CD4-positive, CD25-positive, alpha-beta regulatory T cell (primary cell): ENCODE results near the gene DNAL1. TPM values are rescaled to one million over a fixed set of nuclear protein-coding genes. Genes with fewer than 3 reads are reported as not detected.

Experiments
- ATAC-seq, 2 donors: fragments of 150-1000 bp; cut with Tn5 transposase; one replicate each; pipeline ENCODE4 v1.10.0; 2021; ENCODE audit warnings: low read depth in 2 of 2, moderate number of reproducible peaks in 2 of 2, moderate library complexity in 1 of 2
- DNase-seq, 3 donors: peaks; one replicate each; pipeline versions ENCODE4 v3.0.0 to v3.0.0-alpha.2; 2012 to 2022; ENCODE audit warnings: mixed read lengths in 1 of 3
- H3K27ac ChIP-seq: one replicate; pipeline ENCODE4 v1.7.0; 2013; ENCODE audit warnings: mild to moderate bottlenecking, low read length; ENCODE audit not compliant: insufficient read depth, poor library complexity, severe bottlenecking
- H3K27me3 ChIP-seq: one replicate; pipeline ENCODE4 v1.7.0; 2013; ENCODE audit warnings: low read length; ENCODE audit not compliant: control insufficient read depth, insufficient read depth
- H3K36me3 ChIP-seq: one replicate; pipeline ENCODE4 v1.7.0; 2013; ENCODE audit warnings: mild to moderate bottlenecking, low read length, moderate library complexity; ENCODE audit not compliant: control insufficient read depth, insufficient read depth
- H3K4me1 ChIP-seq: 2 replicates; pipeline ENCODE4 v1.7.0; 2013; ENCODE audit warnings: mild to moderate bottlenecking, low read length; ENCODE audit not compliant: insufficient read depth, control insufficient read depth, poor library complexity, severe bottlenecking
- H3K4me3 ChIP-seq: one replicate; pipeline ENCODE4 v1.7.0; 2013; ENCODE audit warnings: low read depth, mild to moderate bottlenecking, low read length, moderate library complexity
- H3K9me3 ChIP-seq, 2 experiments: 1 replicate in 1 of 2; 2 replicates in 1 of 2; pipeline ENCODE4 v1.7.0; 2013; ENCODE audit warnings: low read length in 2 of 2, mild to moderate bottlenecking in 1 of 2, moderate library complexity in 1 of 2; ENCODE audit not compliant: control insufficient read depth in 2 of 2
- H3K27ac Mint-ChIP-seq, 3 donors: one replicate each; pipeline ENCODE4 v1.8.0; 2020 to 2022; ENCODE audit warnings: mild to moderate bottlenecking in 3 of 3, mixed read lengths in 3 of 3, moderate library complexity in 2 of 3
- H3K27me3 Mint-ChIP-seq: one replicate; pipeline ENCODE4 v1.8.0; 2022; ENCODE audit warnings: mild to moderate bottlenecking, mixed read lengths
- H3K36me3 Mint-ChIP-seq: one replicate; pipeline ENCODE4 v1.8.0; 2020; ENCODE audit warnings: mixed read lengths
- H3K4me1 Mint-ChIP-seq, 4 donors: one replicate each; pipeline ENCODE4 v1.8.0; 2020 to 2022; ENCODE audit warnings: mixed read lengths in 4 of 4, mild to moderate bottlenecking in 1 of 4
- H3K4me3 Mint-ChIP-seq, 4 donors: one replicate each; pipeline ENCODE4 v1.8.0; 2020 to 2022; ENCODE audit warnings: mild to moderate bottlenecking in 4 of 4, mixed read lengths in 4 of 4, moderate library complexity in 3 of 4
- H3K9me3 Mint-ChIP-seq, 7 donors: one replicate each; pipeline ENCODE4 v1.8.0; 2020 to 2022; ENCODE audit warnings: mixed read lengths in 7 of 7, mild to moderate bottlenecking in 3 of 7, moderate library complexity in 2 of 7
- polyA plus RNA-seq, 4 donors: library from polyadenylated mRNA; unstranded; fragments of 300-500 nt; fragmentation: Illumina TruSeq; gene quantifications; one replicate each; pipeline ENCODE4 v1.2.3, GENCODE V29; 2021
- total RNA-seq: library from RNA; stranded (reverse); gene quantifications from one replicate; pipeline ENCODE4 v1.2.3, GENCODE V29; 2022

DNAL1 gene
- total and polyA plus RNA-seq, 5 donors from 2014 or later, result 3.4 to 5.0 (median 3.8) TPM

DNA sequence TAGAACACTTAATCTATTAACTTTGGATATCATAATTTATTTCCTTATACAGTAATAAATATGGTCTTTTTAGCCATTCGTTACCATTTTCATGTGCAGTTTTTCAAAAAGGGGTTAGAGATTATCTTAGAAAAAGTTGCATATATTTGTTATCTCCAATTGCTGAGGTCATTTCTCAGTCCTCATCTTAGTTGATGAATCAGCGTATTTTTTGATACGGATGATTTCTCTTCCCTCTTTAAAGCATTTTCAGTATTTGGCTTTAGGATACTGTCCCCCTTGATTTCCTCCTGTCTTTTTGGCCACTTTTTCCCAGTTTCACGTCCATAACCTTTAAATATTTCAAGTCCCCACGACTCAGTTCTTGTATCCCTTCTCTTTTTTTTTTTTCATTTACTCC lies 21.8 kb downstream of the DNAL1 start:
- ATAC-seq, result no peak
- Mint-ChIP-seq H3K27ac (no peak overlapping the region), H3K4me1 (peaks cover 0 to 2% (median 0%) of the 10 kb centered on the region in 4 donors), H3K27me3 (no peaks in the 10 kb centered on the region), H3K4me3 (no peak overlapping the region), H3K36me3 (peaks cover 19% of the 10 kb centered on the region), H3K9me3 (no peaks in the 10 kb centered on the region)
- no peak overlapping the region for H3K27ac ChIP-seq
- DNase-seq, result no peak
- H3K4me1 ChIP-seq, result no peaks in the 10 kb centered on the region
- no peaks in the 10 kb centered on the region for H3K36me3 ChIP-seq
- H3K4me3 ChIP-seq, result no peak overlapping the region
- no peaks in the 10 kb centered on the region for H3K9me3 ChIP-seq
- no peaks in the 10 kb centered on the region for H3K27me3 ChIP-seq

DNA sequence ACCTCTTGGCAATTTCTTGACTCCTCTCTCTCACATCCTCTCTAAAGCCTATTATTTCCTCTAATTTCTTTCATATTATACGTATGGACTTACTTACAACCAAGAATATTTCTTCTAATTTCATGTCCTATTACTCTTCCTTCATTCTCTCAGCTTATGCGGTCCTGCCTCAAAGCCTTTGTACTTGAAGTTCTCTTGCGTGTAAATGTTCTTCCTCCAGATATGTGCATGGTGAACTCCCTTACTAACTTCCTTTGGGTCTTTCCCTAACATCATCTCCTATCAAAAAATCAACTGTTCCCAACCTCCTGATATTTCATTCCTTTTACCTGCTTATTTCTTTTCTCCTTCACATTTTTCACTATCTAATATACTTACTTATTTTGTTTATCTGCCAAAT lies 23.1 kb downstream of the DNAL1 start:
- ATAC-seq (no peak), DNase-seq (no peak)
- Histone ChIP-seq H3K4me1 (no peaks in the 10 kb centered on the region), H3K27ac (no peak overlapping the region), H3K36me3 (no peaks in the 10 kb centered on the region), H3K27me3 (no peaks in the 10 kb centered on the region), H3K4me3 (no peak overlapping the region), H3K9me3 (no peaks in the 10 kb centered on the region)
- H3K36me3 Mint-ChIP-seq, result peaks cover 13% of the 10 kb centered on the region
- H3K27me3 Mint-ChIP-seq, result no peaks in the 10 kb centered on the region
- no peak overlapping the region for H3K27ac Mint-ChIP-seq
- no peak overlapping the region for H3K4me3 Mint-ChIP-seq
- H3K4me1 Mint-ChIP-seq, result peaks cover 0 to 2% (median 0%) of the 10 kb centered on the region in 4 donors
- H3K9me3 Mint-ChIP-seq, result no peaks in the 10 kb centered on the region

GRCh38 chr14:73674986-73675385 lies 30.2 kb downstream of the DNAL1 start:
- no peaks in the 10 kb centered on the region for H3K36me3 ChIP-seq
- H3K4me3 ChIP-seq, result no peak overlapping the region
- H3K4me1 ChIP-seq, result no peaks in the 10 kb centered on the region
- Mint-ChIP-seq H3K4me3 (no peak overlapping the region), H3K4me1 (no peaks in the 10 kb centered on the region), H3K27me3 (no peaks in the 10 kb centered on the region), H3K36me3 (peaks cover 14% of the 10 kb centered on the region), H3K27ac (no peak overlapping the region), H3K9me3 (no peaks in the 10 kb centered on the region)
- ATAC-seq (no peak), DNase-seq (no peak)
- H3K9me3 ChIP-seq, result no peaks in the 10 kb centered on the region
- H3K27me3 ChIP-seq, result no peaks in the 10 kb centered on the region
- H3K27ac ChIP-seq, result no peak overlapping the region

DNA sequence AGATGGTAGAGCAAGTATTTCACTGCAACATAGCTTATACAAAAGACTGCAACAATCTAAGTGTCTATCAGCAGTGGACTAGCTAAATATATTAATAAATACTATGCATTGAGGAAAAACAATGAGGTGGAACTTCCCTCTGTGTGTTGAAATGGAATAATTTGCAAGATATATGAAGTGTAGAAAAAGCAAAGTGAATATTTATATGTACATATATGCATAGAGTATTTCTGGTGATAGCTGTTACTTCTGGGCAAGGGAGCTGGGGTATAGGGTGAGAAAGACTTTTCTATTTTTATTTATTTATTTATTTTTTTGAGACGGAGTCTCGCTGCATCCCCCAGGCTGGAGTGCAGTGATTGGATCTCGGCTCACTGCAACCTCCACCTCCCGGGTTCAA lies 33.9 kb downstream of the DNAL1 start:
- Mint-ChIP-seq H3K9me3 (no peaks in the 10 kb centered on the region), H3K36me3 (peaks cover 10% of the 10 kb centered on the region), H3K4me3 (no peak overlapping the region), H3K27me3 (no peaks in the 10 kb centered on the region), H3K27ac (no peak overlapping the region), H3K4me1 (no peaks in the 10 kb centered on the region)
- DNase-seq, result no peak
- H3K27me3 ChIP-seq, result no peaks in the 10 kb centered on the region
- H3K4me3 ChIP-seq, result no peak overlapping the region
- no peaks in the 10 kb centered on the region for H3K36me3 ChIP-seq
- ATAC-seq, result no peak
- H3K4me1 ChIP-seq, result no peaks in the 10 kb centered on the region
- no peaks in the 10 kb centered on the region for H3K9me3 ChIP-seq
- H3K27ac ChIP-seq, result no peak overlapping the region

GRCh38 chr14:73680821-73681220 lies 36.0 kb downstream of the DNAL1 start:
- ATAC-seq, result no peak
- Histone ChIP-seq H3K4me1 (no peaks in the 10 kb centered on the region), H3K4me3 (no peak overlapping the region), H3K27me3 (no peaks in the 10 kb centered on the region), H3K36me3 (no peaks in the 10 kb centered on the region), H3K9me3 (no peaks in the 10 kb centered on the region), H3K27ac (no peak overlapping the region)
- Mint-ChIP-seq H3K27ac (no peak overlapping the region), H3K9me3 (no peaks in the 10 kb centered on the region), H3K36me3 (peaks cover 4% of the 10 kb centered on the region), H3K27me3 (no peaks in the 10 kb centered on the region), H3K4me3 (no peak overlapping the region), H3K4me1 (no peaks in the 10 kb centered on the region)
- no peak for DNase-seq

GRCh38 chr14:73684627-73685026 lies 39.8 kb downstream of the DNAL1 start:
- Histone ChIP-seq H3K36me3 (no peaks in the 10 kb centered on the region), H3K4me3 (no peak overlapping the region), H3K9me3 (no peaks in the 10 kb centered on the region), H3K27ac (no peak overlapping the region), H3K4me1 (no peaks in the 10 kb centered on the region), H3K27me3 (no peaks in the 10 kb centered on the region)
- no peak overlapping the region for H3K4me3 Mint-ChIP-seq
- ATAC-seq (no peak), DNase-seq (no peak)
- H3K27ac Mint-ChIP-seq, result peak overlapping the region in 1 of 3 donors; percentile 18
- H3K36me3 Mint-ChIP-seq, result peaks cover 9% of the 10 kb centered on the region
- H3K27me3 Mint-ChIP-seq, result no peaks in the 10 kb centered on the region
- no peaks in the 10 kb centered on the region for H3K4me1 Mint-ChIP-seq
- no peaks in the 10 kb centered on the region for H3K9me3 Mint-ChIP-seq

GRCh38 chr14:73685328-73685727 lies 40.5 kb downstream of the DNAL1 start:
- Histone ChIP-seq H3K4me3 (no peak overlapping the region), H3K9me3 (no peaks in the 10 kb centered on the region), H3K27ac (no peak overlapping the region), H3K27me3 (no peaks in the 10 kb centered on the region), H3K4me1 (no peaks in the 10 kb centered on the region), H3K36me3 (no peaks in the 10 kb centered on the region)
- Mint-ChIP-seq H3K27me3 (no peaks in the 10 kb centered on the region), H3K4me3 (no peak overlapping the region), H3K9me3 (no peaks in the 10 kb centered on the region), H3K4me1 (no peaks in the 10 kb centered on the region), H3K36me3 (peaks cover 9% of the 10 kb centered on the region), H3K27ac (no peak overlapping the region)
- ATAC-seq (no peak), DNase-seq (no peak)

DNA sequence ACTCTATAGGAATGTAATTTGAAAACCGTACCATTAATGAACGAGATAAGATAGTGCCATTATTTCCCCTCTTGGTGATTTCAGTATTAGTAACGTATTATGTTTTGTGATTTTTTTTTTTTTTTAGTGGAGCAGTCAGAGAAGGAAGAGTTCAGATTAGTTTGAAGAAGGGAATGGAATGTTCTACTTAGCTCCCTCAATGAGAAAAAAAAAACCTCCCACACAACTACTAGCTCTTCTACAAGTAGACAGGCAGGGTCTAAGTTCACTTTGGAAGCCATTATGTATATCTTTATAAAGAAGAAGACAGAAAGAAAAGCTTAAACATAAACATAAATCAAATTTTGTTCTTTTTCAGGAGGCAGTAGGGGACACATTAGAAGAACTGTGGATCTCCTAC lies 42.1 kb downstream of the DNAL1 start:
- H3K36me3 Mint-ChIP-seq, result peaks cover 9% of the 10 kb centered on the region
- no peaks in the 10 kb centered on the region for H3K9me3 Mint-ChIP-seq
- no peak overlapping the region for H3K27ac Mint-ChIP-seq
- no peaks in the 10 kb centered on the region for H3K9me3 ChIP-seq
- H3K4me3 ChIP-seq, result no peak overlapping the region
- no peaks in the 10 kb centered on the region for H3K27me3 Mint-ChIP-seq
- H3K4me3 Mint-ChIP-seq, result no peak overlapping the region
- H3K36me3 ChIP-seq, result no peaks in the 10 kb centered on the region
- ATAC-seq (no peak), DNase-seq (no peak)
- no peak overlapping the region for H3K27ac ChIP-seq
- H3K27me3 ChIP-seq, result no peaks in the 10 kb centered on the region
- H3K4me1 Mint-ChIP-seq, result peaks cover 0 to 4% (median 0%) of the 10 kb centered on the region in 4 donors
- no peaks in the 10 kb centered on the region for H3K4me1 ChIP-seq
